ENCODE data around the gene PTPRM.

PTPRM gene

DNA sequence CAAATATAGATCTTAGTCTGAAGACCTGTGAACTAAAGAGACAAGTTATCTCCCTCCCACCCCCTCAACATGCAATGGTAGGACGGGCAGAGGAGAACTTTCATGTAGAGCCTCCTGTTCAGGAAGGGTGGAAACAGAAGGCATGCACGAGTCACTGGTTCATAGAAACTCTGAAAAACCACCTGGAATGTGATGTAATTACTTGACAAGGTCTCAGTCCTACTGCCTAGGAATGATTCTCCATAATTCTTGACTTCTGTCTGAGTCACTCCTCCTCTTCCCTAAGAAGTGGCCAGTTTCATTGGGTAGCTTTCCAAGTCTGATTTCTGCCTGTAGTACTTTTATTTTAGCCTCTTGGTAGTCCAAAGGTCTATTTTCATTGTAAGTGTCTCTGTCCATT is 277.3 kb downstream of the PTPRM start:
- no peak for DNase-seq (ENCODE audit: low read depth in 2 of 3, low spot score in 2 of 3)

DNA sequence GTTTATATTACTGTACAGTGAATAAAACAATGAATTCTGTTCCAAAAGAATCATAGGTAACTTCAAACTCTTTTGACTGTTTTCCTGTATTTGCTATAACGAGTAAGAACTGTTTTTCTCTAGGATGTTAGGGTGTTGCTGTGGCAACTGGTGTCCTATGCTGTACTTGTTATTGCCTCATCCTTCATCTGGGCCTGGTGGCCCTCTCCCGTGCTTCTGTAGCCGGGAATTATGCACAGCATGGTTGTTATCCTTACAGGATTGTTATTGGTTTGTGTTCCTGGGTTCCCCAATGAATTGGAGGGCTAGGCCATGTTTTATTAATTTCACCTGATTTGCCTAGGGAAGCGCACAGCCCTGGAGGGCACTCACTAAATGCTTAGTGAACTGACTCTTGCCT is 279.2 kb downstream of the PTPRM start:
- no peak for DNase-seq (ENCODE audit: low read depth in 2 of 3, low spot score in 2 of 3)

DNA sequence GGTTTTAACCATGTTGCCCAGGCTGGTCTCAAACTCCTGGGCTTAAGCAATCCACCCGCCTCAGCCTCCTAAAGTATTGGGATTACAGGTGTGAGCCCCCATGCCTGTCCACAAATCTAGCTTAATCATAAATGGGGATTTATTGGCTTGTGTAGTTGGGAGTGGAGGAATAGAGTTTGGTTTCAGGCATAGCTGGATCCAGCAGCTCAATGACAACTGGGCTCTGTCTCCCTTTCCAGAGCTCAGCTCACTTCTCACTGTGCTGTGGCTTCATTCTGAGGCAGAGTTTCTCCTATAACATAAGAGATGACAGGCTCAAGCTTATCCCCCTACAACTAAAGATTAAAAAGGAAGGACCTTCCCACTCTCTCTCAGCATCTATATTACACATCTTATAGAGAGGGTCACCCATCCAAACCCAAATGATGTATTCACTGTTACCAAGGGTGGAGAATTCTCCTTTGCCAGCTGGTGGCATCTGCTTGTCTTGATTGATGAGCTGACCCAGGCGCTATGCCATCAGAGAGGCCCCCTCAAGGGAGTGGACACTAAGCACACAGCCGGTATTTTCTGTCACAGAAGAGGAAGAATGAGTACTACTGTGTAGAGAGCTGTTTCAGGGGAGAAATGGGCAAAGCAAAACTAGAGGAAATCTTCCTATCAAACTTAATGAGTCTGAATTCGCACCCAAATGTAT is 280.4 kb downstream of the PTPRM start:
- no peak for DNase-seq (ENCODE audit: low read depth in 2 of 3, low spot score in 2 of 3)

DNA sequence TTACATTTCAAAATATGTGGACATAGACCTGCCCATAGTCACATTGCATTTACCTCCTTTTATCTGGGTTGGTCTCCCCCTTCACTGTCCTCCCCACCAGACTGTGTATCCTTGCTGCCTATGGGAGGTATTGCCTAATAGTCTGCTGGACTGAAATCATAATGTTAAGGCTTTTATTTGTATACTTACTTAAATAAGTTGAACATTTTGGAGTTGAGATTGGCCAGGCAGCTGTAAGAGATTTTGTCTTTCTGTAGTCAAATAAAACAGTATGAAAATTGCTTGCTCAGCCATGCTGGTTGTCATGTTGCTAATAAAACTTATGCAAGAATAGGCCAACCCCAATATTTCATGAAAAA is 280.9 kb downstream of the PTPRM start:
- no peak for DNase-seq (ENCODE audit: low read depth in 2 of 3, low spot score in 2 of 3)

DNA sequence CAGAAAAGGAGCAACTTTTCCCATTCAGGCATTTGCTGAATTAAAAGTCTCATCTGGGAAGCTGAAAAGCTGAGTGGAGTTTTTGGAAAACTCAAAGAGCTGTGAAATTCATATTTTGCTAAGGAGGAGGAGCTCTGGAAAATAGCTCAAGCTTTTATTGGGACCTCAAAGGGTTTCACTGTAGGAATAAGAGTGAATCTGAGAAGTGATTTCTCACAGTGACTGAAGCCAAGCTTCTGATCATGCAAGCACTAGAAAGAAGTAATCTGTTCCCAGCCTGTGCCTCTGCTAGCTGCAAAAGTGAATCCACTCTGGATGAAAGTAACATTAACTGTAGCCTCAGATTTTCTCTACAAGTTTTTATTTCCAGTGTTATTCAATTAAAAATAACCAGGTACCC is 283.3 kb downstream of the PTPRM start:
- DNase-seq (ENCODE audit: low read depth in 2 of 3, low spot score in 2 of 3) = no peak

DNA sequence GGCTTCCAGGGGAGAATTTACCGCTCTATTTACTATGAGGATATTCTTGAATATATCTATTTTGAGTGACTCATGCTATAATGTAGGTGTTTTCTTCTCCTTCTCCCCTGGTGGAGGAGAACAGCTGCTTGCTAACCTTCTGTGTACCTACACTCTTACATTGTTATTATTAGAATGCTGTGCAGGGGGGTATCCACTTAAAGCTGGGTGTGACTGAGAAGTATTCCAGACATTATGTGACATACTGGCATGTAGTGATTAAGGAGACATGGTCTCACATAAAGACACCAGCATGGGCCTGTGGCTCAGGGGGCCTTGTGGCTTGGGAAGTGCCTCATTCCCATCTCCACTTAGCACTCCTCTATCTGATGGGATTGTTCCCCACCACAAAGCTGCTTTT is 287.9 kb downstream of the PTPRM start:
- no peak for DNase-seq (ENCODE audit: low read depth in 2 of 3, low spot score in 2 of 3)

DNA sequence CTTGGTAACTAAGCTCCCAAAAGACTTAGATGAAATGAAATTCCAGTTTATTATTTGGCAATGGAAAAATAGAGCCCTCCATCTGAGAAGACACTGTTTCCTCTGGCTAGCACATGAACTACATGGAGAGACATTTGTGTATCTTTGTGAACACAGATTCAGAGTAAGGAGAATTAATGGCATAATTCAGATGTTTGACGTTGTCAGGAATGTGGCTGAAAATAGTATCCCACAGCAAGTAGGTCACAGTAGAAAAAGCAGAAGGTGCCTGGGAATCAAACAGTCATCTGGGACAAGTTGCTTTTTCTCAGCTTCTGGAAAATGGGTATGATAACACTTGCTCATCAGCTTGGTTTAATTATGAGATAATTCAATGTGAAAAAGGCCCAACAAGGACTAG is 288.6 kb downstream of the PTPRM start:
- DNase-seq (ENCODE audit: low read depth in 2 of 3, low spot score in 2 of 3) = no peak

DNA sequence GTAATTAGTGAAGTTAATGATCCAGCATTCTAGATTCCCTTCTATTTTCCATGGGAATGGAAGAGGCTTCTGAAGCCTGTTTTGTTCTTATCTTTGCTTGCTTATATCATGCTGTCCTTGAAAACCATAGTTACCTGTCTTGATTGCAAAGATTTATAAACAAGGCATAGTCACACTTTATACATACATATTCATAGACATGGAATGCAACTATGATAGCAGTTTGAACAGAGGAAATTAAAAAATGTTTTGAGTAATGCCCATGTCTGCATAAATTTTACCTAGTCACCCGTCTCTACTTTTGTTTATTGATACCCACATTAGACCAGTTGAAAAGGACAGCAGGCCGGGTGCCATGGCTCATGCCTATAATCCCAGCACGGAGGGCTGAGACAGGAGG is 289.0 kb downstream of the PTPRM start:
- no peak for DNase-seq (ENCODE audit: low read depth in 2 of 3, low spot score in 2 of 3)

DNA sequence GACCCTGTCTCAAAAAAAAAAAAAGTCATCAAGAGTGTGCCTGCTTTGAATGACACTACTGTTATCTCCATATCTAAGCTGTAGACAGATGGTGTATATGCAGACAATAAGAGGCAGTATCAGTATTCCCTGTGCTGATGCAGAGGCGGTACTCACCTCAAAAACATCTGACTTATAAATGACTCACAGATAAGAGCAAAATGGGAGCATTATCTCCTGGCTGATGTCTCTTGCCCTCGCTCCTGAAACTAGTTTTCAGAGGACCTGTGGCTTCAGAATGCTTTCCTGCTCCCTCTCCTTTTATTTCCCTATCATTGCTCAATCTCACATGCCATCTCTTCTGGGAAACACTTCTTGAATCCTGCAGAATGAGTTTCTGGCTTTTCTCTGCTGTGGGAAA is 289.6 kb downstream of the PTPRM start:
- DNase-seq (ENCODE audit: low read depth in 2 of 3, low spot score in 2 of 3) = no peak

DNA sequence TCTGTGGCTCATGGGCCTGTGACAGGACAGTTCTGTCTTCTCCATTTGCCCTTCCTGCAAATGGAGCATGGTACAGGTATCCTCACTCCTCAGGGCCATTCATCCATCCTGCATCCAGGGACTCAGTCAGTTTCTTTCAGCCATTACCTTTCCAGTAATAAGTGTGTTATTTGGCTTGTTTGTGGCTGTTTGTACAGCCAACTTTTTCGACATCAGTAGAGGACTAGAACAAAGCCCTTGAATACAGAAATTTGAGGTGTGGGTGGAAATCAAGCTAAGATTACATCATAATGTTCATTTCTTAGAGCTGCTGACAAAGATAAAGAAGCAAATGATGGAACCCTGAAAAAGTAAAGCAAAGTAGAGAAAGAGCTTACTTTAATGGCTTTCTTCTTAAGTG is 290.4 kb downstream of the PTPRM start:
- DNase-seq (ENCODE audit: low read depth in 2 of 3, low spot score in 2 of 3) = no peak

DNA sequence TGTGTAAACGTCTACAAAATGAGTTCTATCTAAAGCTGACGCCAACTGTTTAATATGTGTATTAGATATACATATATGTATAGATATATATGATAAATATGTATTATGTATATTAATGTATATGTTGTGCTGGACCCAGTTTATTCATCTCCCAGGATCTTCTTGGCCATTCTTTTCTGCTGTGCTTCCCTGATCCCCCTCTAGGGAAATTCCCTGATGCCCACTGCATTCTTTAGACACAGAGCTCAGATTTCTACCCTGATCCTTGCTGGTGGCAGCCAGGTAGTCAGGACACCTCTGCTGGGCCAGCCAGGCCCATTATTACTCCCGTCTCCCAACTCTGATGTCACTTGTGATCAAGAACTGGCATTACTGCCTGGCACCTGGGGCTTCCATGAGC is 292.0 kb downstream of the PTPRM start:
- no peak for DNase-seq (ENCODE audit: low read depth in 2 of 3, low spot score in 2 of 3)

DNA sequence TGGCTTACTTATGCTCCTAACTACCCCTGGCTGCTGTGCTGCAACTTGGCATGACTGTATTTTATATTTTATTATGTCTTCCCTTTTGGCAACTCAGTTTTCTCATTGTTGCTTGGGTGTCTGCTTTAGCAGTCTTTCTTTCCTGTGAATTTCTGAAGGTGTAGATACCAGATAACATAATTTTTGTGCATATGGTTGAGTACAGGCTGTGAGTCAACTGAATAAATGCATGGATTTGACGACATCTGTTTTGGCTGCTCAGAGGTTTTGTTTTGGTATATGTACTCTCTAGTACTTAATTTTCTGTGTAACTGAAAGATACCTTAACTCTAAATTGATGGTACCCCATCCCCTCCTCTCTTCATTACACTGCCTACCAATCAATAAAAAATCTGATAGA is 303.1 kb downstream of the PTPRM start:
- no peak for DNase-seq (ENCODE audit: low read depth in 2 of 3, low spot score in 2 of 3)

DNA sequence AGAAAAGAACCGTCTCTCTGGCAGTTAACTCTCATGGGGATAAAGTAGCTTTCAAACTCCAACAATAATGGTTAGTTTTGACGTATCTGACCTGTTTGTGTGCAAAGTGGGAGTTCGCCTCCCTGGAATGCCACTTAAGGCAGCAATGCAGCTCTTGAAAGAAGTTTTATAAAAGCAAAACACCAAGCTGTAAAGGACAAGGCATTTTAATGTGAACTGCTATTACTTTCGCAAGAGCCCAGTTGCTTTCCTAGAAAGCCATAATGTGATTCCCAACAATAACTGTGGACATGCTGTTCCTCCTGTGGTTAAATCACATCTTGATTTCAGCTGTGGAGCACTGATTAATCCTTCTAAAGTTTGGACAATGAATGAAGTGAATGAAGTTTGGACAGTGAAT is 303.7 kb downstream of the PTPRM start:
- DNase-seq (ENCODE audit: low read depth in 2 of 3, low spot score in 2 of 3) = no peak

DNA sequence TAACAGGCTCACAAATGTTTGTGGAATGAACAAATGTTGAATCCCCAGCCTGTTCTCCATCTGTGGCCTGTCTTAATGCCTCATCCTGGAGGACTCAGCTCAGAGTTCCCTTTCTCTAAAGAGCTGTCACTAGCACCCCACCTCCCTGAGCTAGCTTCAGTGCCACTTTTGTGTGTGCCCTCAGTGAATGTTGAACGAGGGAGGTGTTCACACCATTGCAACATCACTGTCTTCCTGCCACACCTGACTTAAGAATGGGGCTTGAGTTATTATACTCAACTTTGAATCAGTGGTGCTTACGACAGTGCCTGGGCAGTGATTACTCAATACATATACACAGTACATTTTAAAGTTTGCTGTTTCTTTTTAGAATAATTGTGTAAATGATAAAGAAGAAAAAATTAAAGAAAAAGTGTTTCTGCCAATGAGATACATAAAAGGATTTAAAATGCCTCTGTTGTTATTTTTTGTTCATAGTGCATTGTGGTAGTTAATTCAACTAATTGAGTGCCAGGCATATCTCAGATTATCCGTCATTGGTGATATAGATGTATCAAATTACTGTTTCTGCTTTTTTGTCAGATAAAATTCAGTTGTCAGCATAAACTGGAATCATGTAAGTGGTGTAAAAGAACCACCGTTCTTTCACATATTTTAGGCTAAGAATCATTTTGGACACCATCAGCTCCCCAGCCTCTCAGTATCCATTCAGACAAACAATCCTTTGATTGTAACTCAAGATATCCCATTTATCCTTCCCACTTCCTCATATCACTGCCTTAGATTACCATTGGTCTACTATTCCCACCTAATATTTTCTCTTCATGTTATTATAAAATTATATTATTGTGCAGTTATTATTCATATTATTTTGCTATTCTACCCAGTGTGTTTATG is 304.7 kb downstream of the PTPRM start:
- no peak for DNase-seq (ENCODE audit: low read depth in 2 of 3, low spot score in 2 of 3)

DNA sequence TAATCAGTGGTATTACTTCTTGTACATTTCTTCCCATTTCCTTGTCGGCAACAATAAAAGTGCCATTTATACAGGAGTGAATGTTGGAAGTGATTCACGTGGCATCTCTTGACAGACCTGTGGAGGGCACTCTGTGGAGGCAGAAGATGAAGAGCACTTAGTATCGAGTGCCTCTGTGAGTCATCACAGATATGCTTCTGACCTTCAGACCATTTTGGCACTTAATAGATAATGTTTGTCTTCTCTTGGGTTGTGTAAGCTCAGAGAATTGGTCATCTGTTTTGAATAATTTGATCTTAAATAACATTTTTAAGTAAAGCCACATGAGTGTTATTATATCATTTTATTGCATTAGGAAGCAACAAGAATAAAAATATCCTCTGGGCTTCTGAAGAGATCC is 305.5 kb downstream of the PTPRM start:
- DNase-seq (ENCODE audit: low read depth in 2 of 3, low spot score in 2 of 3) = no peak

DNA sequence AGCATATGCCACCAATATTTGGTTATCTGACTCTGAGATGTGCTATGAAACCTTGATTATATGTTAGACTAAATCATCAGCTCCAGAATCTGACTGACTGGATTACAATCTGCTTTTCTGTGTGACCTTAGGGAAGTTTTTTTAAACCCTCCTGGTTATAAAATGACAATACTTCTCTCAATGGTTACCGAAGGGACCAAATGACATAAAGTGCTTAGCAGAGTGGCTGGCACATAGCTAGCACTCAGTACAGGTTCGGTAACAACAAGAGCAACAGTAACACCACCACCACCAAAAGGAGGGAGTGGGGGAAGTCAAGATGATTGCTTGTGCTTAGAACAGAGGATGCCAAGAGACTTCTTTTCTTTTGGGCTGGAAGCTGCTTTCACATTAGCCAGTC is 306.2 kb downstream of the PTPRM start:
- no peak for DNase-seq (ENCODE audit: low read depth in 2 of 3, low spot score in 2 of 3)

DNA sequence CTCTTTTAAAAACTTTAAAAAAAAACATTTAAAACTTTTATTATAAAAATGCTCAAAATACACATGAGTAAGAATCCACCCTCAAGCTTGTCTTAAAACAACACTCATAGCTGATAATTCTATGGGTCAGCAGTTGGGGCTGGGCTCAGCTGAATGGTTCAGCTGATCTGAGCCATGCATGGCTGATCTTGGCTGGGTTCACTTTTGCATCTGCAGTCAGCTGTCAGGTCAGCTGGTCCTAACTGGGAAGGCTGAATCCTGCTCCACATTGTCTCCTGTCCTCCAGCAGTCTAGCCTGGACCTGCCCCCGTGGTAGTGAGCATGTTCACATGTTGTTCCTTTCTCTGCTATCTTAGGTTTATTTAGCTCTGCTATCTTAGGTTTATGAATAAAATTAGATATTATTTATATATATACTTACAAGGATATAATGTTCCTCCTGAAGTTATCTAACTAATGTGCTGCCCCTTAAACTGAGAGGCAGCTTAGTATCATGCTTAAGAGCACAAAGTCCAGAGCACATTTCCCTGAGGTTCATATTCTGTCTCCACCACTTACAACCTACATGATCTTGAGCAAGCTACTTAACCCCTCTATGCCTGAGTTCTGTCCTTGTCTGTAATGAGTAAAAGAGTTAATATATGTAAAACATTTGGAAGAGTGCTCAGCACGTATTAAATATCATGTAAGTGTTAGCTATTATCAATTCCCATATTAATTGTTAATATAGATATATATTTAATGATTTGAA is 309.4 kb downstream of the PTPRM start:
- DNase-seq (ENCODE audit: low read depth in 2 of 3, low spot score in 2 of 3) = no peak

DNA sequence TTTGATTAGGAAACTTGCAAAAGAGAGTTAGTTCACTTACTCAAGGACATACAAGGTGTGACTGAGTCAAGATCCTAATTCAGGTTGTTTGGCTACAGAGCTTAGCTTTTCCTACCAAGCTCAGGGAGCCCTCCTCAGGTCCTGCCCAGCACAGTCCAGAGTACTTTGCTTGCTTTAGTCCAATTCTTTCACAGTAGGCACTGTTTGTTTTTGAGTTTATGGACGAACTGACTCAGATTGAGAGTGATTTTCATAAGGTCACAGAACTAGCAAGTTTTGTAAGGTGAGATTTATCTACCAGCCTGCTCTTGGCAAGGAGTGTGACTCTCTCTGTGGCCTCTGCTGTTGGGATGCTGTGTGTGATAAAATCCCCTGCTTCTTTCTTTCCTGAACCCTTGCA is 310.5 kb downstream of the PTPRM start:
- DNase-seq (ENCODE audit: low read depth in 2 of 3, low spot score in 2 of 3) = no peak

DNA sequence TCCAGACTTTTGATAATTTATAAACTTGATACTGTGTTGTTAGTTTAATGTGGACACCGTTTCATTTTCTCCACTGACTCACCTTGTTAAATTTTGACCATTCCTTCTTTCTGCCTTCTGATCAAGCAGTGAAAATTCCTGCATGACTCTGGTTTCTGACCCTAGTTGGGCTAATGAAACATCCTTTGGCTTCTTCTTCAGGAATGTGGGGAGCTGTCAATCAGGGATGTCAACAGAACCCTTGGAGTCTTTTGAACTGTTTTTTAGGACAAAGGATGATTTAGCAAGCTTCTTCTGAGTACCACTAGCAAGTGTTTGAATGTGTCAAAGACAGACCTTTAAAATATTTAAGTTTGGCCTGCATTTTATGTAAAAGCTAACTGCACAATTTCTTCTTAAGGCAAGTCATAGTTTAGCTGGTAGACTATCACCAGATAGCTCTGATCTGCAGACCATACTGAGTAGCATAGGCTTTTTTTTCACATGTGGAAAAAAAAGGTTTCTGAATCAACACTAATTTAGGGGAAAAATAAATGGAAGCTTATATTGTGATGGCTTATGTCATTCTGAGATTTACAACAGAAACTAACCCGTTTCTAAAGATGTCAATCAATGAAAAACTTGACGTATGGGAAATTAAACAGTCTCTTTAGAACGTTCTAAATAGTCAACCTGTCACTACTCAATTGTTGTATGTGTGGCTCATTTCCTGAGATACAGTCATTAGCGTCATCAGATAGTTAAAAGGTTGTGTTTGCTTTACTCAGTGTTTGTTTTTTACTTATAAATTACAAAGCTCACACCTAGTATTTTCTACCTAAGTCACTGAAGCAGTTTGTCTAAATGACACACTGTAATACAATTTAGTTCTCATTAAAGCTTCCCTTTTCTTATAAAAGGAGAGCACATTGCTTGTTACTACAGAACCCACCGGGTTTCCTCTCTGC is 311.4 kb downstream of the PTPRM start:
- DNase-seq (ENCODE audit: low read depth in 2 of 3, low spot score in 2 of 3) = no peak

DNA sequence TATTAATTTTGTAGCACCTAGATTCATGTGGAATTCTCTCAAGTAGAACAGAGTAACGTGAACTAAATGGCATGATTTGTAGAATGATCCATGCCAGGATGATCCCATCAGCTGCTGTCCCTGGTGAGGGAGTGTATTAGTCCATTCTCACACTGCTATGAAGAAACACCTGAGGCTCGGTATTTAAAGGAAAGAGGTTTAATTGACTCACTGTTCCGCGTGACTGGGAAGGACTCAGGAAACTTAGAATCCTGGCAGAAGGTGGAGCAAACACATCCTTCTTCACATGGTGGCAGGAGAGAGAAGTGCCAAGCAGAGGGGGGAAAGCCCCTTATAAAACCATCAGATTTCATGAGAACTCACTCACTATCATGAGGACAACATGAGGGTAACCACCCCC is 312.6 kb downstream of the PTPRM start:
- DNase-seq (ENCODE audit: low read depth in 2 of 3, low spot score in 2 of 3) = no peak

DNA sequence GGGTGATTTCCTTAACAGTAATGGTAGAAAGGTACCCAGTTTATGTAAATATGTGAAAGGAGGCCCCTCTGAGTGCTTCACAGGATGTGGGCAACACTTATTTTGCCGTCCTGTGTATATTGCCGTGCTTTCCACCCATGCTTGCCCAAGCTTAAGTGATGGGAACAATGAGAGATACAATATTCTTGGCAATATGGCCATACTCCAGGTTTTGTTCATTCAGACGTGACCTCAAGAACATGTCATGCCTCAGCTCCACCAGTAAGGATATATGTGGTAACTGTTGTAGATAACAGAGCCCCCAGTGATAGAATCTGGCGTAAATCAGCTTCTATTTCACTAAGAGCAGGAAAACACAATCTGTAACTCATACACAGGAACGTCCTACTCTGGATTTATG is 318.7 kb downstream of the PTPRM start:
- no peak for DNase-seq (ENCODE audit: low read depth in 2 of 3, low spot score in 2 of 3)

Data from activated CD8-positive, alpha-beta memory T cell treated with anti-CD3 and anti-CD28 coated beads for 48 hours (primary cell).